Measurements from ENCODE around the gene ZFP64.

Gene ZFP64

DNA sequence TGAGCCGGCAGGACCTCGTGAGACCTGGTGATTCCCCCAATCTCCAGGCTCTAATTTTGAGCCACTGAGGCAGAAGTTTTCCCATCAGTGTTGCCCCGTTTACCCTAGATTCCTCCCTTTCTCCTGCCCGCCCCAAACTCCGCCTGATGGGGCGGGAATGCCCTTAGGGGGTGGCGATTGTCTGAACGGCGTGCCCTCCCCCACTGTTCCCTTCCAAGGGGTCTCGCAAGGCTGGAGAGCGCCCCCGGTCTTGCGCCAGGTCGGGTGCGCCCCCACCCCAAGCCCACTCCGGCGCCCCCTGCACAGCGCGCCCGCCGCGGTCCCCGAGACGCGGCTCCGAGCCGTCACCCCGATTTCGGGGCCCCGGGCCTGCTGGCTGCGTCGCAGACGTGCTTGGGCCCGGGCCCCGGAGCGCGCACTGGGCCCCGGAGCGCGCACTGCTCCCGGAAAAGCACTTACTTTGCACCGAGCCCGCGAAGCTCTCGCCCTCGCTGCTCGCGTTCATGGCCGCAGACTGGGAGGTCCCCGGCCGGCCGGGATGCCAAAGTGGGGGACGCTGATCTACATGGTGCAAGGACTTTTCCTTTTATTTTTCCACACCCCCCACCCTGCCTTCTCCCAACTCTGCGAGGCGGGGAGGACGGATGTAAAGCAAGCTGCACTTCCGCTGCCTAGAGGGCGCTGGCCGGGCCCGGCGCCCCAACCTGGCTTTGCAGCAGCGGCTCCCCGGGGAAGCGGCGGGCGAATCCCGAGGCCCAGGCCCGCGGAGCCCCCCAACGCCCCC lies at the start of gene ZFP64 (continued):
- TF ChIP-seq ZBTB48 (tag by site-specific recombination; IDR thresholded peaks at IDR 0.05) (no peak; the same call in 1 of the 2 replicates), ZNF223 (tag by site-specific recombination; IDR thresholded peaks at IDR 0.05) (no peak), ZBTB11 (tag by site-specific recombination; conservative IDR thresholded peaks at IDR 0.05; ENCODE audit: low read depth) (peak; percentile 90), ZNF121 (tag by site-specific recombination; IDR thresholded peaks at IDR 0.05) (no peak), ZNF302 (tag by site-specific recombination; IDR thresholded peaks at IDR 0.05; ENCODE audit: low read depth) (no peak), ZNF398 (tag by site-specific recombination; IDR thresholded peaks at IDR 0.05) (peak; percentile 63), ZNF658 (tag by site-specific recombination; IDR thresholded peaks at IDR 0.05) (no peak), ZNF391 (tag by site-specific recombination; IDR thresholded peaks at IDR 0.05; ENCODE audit: borderline replicate concordance, low read depth) (no peak), BCL11B (tag by site-specific recombination; IDR thresholded peaks at IDR 0.05; ENCODE audit: low read depth) (no peak), ZSCAN23 (tag by site-specific recombination; IDR thresholded peaks at IDR 0.05) (0 out of 2 replicates have a peak, but pooled peaks have one; percentile 19), ZIC2 (tag by site-specific recombination; IDR thresholded peaks at IDR 0.05) (no peak; the same call in 1 of the 2 replicates), ZNF174 (tag by site-specific recombination; IDR thresholded peaks at IDR 0.05) (0 out of 2 replicates have a peak, but pooled peaks have one; percentile 48), ZNF830 (tag by site-specific recombination; IDR thresholded peaks at IDR 0.05; ENCODE audit: low read depth) (no peak), TCF7L2 (IDR thresholded peaks at IDR 0.05; ENCODE audit: borderline replicate concordance, low read depth, low read length) (no peak), ZNF274 (IDR thresholded peaks at IDR 0.05; ENCODE audit: low read length) (no peak), ZNF274 (tag by site-specific recombination; IDR thresholded peaks at IDR 0.05; ENCODE audit: borderline replicate concordance) (no peak), ZNF416 (tag by site-specific recombination; IDR thresholded peaks at IDR 0.05) (no peak), ZXDB (tag by site-specific recombination; IDR thresholded peaks at IDR 0.05) (0 out of 2 replicates have a peak, but pooled peaks have one; percentile 27), HOXD13 (CRISPR knock-in tag; IDR thresholded peaks at IDR 0.05; ENCODE audit: borderline replicate concordance) (no peak), ZNF623 (tag by site-specific recombination; IDR thresholded peaks at IDR 0.05) (no peak), ZNF701 (tag by site-specific recombination; IDR thresholded peaks at IDR 0.05) (no peak), ZNF146 (tag by site-specific recombination; IDR thresholded peaks at IDR 0.05) (no peak), SCRT1 (tag by site-specific recombination; IDR thresholded peaks at IDR 0.05; ENCODE audit: borderline replicate concordance) (no peak), ZNF843 (tag by site-specific recombination; IDR thresholded peaks at IDR 0.05) (no peak), ZNF580 (tag by site-specific recombination; IDR thresholded peaks at IDR 0.05) (no peak), BCL11A (tag by site-specific recombination; IDR thresholded peaks at IDR 0.05; ENCODE audit: low read depth) (no peak), GLIS1 (tag by site-specific recombination; IDR thresholded peaks at IDR 0.05) (peak; percentile 25; the same call in 1 of the 2 replicates), KLF16 (tag by site-specific recombination; IDR thresholded peaks at IDR 0.05) (peak; percentile 64; the same call in 1 of the 2 replicates), ZBTB21 (tag by site-specific recombination; IDR thresholded peaks at IDR 0.05) (no peak)
- TF ChIP-seq, protein P1, sequence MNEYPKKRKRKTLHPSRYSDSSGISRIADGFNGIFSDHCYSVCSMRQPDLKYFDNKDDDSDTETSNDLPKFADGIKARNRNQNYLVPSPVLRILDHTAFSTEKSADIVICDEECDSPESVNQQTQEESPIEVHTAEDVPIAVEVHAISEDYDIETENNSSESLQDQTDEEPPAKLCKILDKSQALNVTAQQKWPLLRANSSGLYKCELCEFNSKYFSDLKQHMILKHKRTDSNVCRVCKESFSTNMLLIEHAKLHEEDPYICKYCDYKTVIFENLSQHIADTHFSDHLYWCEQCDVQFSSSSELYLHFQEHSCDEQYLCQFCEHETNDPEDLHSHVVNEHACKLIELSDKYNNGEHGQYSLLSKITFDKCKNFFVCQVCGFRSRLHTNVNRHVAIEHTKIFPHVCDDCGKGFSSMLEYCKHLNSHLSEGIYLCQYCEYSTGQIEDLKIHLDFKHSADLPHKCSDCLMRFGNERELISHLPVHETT (tag by site-specific recombination; IDR thresholded peaks at IDR 0.05), result no peak
- TF ChIP-seq, protein P2, sequence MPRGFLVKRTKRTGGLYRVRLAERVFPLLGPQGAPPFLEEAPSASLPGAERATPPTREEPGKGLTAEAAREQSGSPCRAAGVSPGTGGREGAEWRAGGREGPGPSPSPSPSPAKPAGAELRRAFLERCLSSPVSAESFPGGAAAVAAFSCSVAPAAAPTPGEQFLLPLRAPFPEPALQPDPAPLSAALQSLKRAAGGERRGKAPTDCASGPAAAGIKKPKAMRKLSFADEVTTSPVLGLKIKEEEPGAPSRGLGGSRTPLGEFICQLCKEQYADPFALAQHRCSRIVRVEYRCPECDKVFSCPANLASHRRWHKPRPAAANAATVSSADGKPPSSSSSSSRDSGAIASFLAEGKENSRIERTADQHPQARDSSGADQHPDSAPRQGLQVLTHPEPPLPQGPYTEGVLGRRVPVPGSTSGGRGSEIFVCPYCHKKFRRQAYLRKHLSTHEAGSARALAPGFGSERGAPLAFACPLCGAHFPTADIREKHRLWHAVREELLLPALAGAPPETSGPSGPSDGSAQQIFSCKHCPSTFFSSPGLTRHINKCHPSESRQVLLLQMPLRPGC (tag by site-specific recombination; IDR thresholded peaks at IDR 0.05), result no peak

Measured in HEK293 (cell line).